GM23338 (cell line): ENCODE measurements around the gene ADAM17. TPM values are rescaled to one million over a fixed set of nuclear protein-coding genes. Genes with fewer than 3 reads are reported as not detected.

Source experiments
- ATAC-seq: fragments of 200-7000 bp; cut with Tn5 transposase; 3 replicates; pipeline ENCODE4 v1.9.1; 2020
- DNase-seq: peaks from one replicate; pipeline ENCODE4 v3.0.0-alpha.2; 2015; ENCODE audit warnings: low spot score
- H2AFZ ChIP-seq: fragments of 200-600 bp; sonication (generic); 2 replicates; pipeline ENCODE4 v1.8.0; 2016; ENCODE audit warnings: antibody characterized with exemption, mild to moderate bottlenecking, moderate library complexity
- H3F3A ChIP-seq: fragments of 200-600 bp; sonication (generic); replicated peaks from 2 replicates; pipeline ENCODE4 v1.8.0; 2017; ENCODE audit warnings: antibody characterized with exemption, mixed run types, low read depth
- H3K27ac ChIP-seq: fragments of 200-600 bp; sonication (generic); 2 replicates; pipeline ENCODE4 v1.6.1; 2016; ENCODE audit warnings: low read depth
- H3K27me3 ChIP-seq: fragments of 200-600 bp; sonication (generic); 2 replicates; pipeline ENCODE4 v1.8.0; 2016; ENCODE audit warnings: mild to moderate bottlenecking, mixed run types, moderate library complexity; ENCODE audit not compliant: insufficient read depth
- H3K36me3 ChIP-seq: fragments of 200-600 bp; sonication (generic); 2 replicates; pipeline ENCODE4 v1.8.0; 2016; ENCODE audit warnings: mild to moderate bottlenecking; ENCODE audit not compliant: insufficient read depth
- H3K4me1 ChIP-seq: fragments of 200-600 bp; sonication (generic); 2 replicates; pipeline ENCODE4 v1.8.0; 2016; ENCODE audit warnings: mild to moderate bottlenecking, moderate library complexity; ENCODE audit not compliant: insufficient read depth
- H3K4me2 ChIP-seq: fragments of 200-600 bp; sonication (generic); 2 replicates; pipeline ENCODE4 v1.7.1; 2017; ENCODE audit warnings: mixed run types
- H3K4me3 ChIP-seq: fragments of 200-600 bp; sonication (generic); 2 replicates; pipeline ENCODE4 v1.6.1; 2016; ENCODE audit warnings: mixed run types
- H3K79me2 ChIP-seq: fragments of 200-600 bp; sonication (generic); replicated peaks from 2 replicates; pipeline ENCODE4 v1.8.0; 2017; ENCODE audit warnings: mild to moderate bottlenecking; ENCODE audit not compliant: insufficient read depth
- H3K9me2 ChIP-seq: fragments of 200-600 bp; sonication (generic); 2 replicates; pipeline ENCODE4 v1.8.0; 2017; ENCODE audit not compliant: insufficient read depth
- H4K20me1 ChIP-seq: fragments of 200-600 bp; sonication (generic); replicated peaks from 2 replicates; pipeline ENCODE4 v1.8.0; 2017; ENCODE audit warnings: mild to moderate bottlenecking; ENCODE audit not compliant: insufficient read depth
- H3K27ac Mint-ChIP-seq: 2 replicates; pipeline ENCODE4 v1.8.0; 2020; ENCODE audit warnings: inconsistent platforms, mild to moderate bottlenecking, moderate library complexity, mixed read lengths
- H3K27me3 Mint-ChIP-seq: 3 replicates; pipeline ENCODE4 v1.8.0; 2022; ENCODE audit warnings: low read depth, mild to moderate bottlenecking, moderate library complexity, mixed read lengths, inconsistent platforms; ENCODE audit not compliant: insufficient read depth, poor library complexity
- H3K36me3 Mint-ChIP-seq: 3 replicates; pipeline ENCODE4 v1.8.0; 2021; ENCODE audit warnings: low read depth, mild to moderate bottlenecking, inconsistent platforms, moderate library complexity, mixed read lengths
- H3K4me1 Mint-ChIP-seq: 3 replicates; pipeline ENCODE4 v1.8.0; 2020; ENCODE audit warnings: mild to moderate bottlenecking, inconsistent platforms, mixed read lengths
- H3K4me3 Mint-ChIP-seq: 3 replicates; pipeline ENCODE4 v1.8.0; 2021; ENCODE audit warnings: moderate library complexity, mild to moderate bottlenecking, inconsistent platforms, mixed read lengths
- H3K9me3 Mint-ChIP-seq: 3 replicates; pipeline ENCODE4 v1.8.0; 2020; ENCODE audit warnings: moderate library complexity, mild to moderate bottlenecking, inconsistent platforms, mixed read lengths
- CREB1 ChIP-seq: fragments of 250-450 bp; sonication (Bioruptor Pico); IDR thresholded peaks from 2 replicates; pipeline ENCODE4 v1.5.0; 2020; ENCODE audit warnings: low read depth, mild to moderate bottlenecking, moderate library complexity
- CTCF ChIP-seq, 2 experiments: fragments of 200-600 bp in 1 of 2; sonication (generic) in 1 of 2; conservative IDR thresholded peaks; 2 replicates each; pipeline versions ENCODE4 v1.5.1 to v1.6.1; 2016 to 2017; ENCODE audit warnings: antibody characterized with exemption in 2 of 2, low read depth in 2 of 2, mild to moderate bottlenecking in 2 of 2, moderate library complexity in 1 of 2
- ETS1 ChIP-seq: IDR thresholded peaks from 2 replicates; pipeline ENCODE4 v1.6.1; 2016; ENCODE audit warnings: antibody characterized with exemption
- EZH2 ChIP-seq: fragments of 200-600 bp; sonication (generic); IDR thresholded peaks from one replicate; pipeline ENCODE4 v1.8.0; 2017; ENCODE audit warnings: antibody characterized with exemption, mild to moderate bottlenecking, low read depth; ENCODE audit not compliant: unreplicated experiment
- EZH2phosphoT487 ChIP-seq: fragments of 200-600 bp; sonication (generic); IDR thresholded peaks from one replicate; pipeline ENCODE4 v1.8.1; 2018; ENCODE audit warnings: antibody characterized with exemption; ENCODE audit not compliant: unreplicated experiment
- JUNB ChIP-seq: IDR thresholded peaks from one replicate; pipeline ENCODE4 v1.6.1; 2016; ENCODE audit warnings: antibody characterized with exemption; ENCODE audit not compliant: unreplicated experiment
- NANOG ChIP-seq: IDR thresholded peaks from 2 replicates; pipeline ENCODE4 v1.6.1; 2016; ENCODE audit warnings: antibody characterized with exemption, borderline replicate concordance
- POLR2AphosphoS5 ChIP-seq: IDR thresholded peaks from 2 replicates; pipeline ENCODE4 v1.6.1; 2016; ENCODE audit warnings: antibody characterized with exemption, low read depth
- REST ChIP-seq: IDR thresholded peaks from one replicate; pipeline ENCODE4 v1.6.1; 2018; ENCODE audit warnings: antibody characterized with exemption; ENCODE audit not compliant: unreplicated experiment
- STAT1 ChIP-seq: IDR thresholded peaks from one replicate; pipeline ENCODE4 v1.6.1; 2016; ENCODE audit warnings: antibody characterized with exemption; ENCODE audit not compliant: unreplicated experiment
- ZNF114 ChIP-seq: fragments of 250-450 bp; sonication (Bioruptor Pico); IDR thresholded peaks from 2 replicates; pipeline ENCODE4 v1.5.0; 2020; ENCODE audit warnings: mild to moderate bottlenecking, moderate library complexity
- ZNF331 ChIP-seq: fragments of 250-450 bp; sonication (Bioruptor Pico); IDR thresholded peaks from 2 replicates; pipeline ENCODE4 v1.5.0; 2020; ENCODE audit warnings: low read depth, mild to moderate bottlenecking, moderate library complexity
- ZNF462 ChIP-seq: fragments of 250-450 bp; sonication (Bioruptor Pico); IDR thresholded peaks from 2 replicates; pipeline ENCODE4 v1.5.0; 2020; ENCODE audit warnings: mild to moderate bottlenecking, moderate library complexity
- polyA plus RNA-seq: library from polyadenylated mRNA; unstranded; fragments of >200 nt; fragmentation: Nextera tagmentation; extraction: Ambion mirVana; gene quantifications from 2 replicates; pipeline ENCODE4 v1.2.1, GENCODE V29; 2016
- total RNA-seq: library from RNA; depleted of rRNA; stranded (reverse); fragments of >200 nt; shearing (Covaris generic); gene quantifications from 2 replicates; pipeline ENCODE4 v1.2.3, GENCODE V29; 2014

The ADAM17 gene
- total and polyA plus RNA-seq, 2 experiments from 2014 or later: 8.3 to 23.5 TPM

- TF ChIP-seq CREB1 (CRISPR knock-in tag) (no peak), EZH2 (no peak)
Measured at GRCh38 chr2:9483107-9483506, 72.5 kb downstream of the ADAM17 start (continued).

- H3K4me3 Mint-ChIP-seq: no peak overlapping the region
- H3K4me3 ChIP-seq: no peak overlapping the region
- H3F3A ChIP-seq: 0 out of 2 replicates have a peak, but pooled peaks cover 5% of the 10 kb centered on the region
- no peaks in the 10 kb centered on the region; the same call in none of the 2 replicates for H4K20me1 ChIP-seq
- H3K36me3 ChIP-seq: no peaks in the 10 kb centered on the region; the same call in 1 of the 2 replicates
- no peak overlapping the region for H2AFZ ChIP-seq
- H3K36me3 Mint-ChIP-seq: peaks cover 17% of the 10 kb centered on the region
- no peak overlapping the region for H3K27ac Mint-ChIP-seq
- no peak overlapping the region for H3K27ac ChIP-seq
- peaks cover 10% of the 10 kb centered on the region for H3K4me1 ChIP-seq
- TF ChIP-seq NANOG (no peak), CTCF (conservative IDR thresholded peaks at IDR 0.05; ENCODE audit: low read depth in 2 of 2) (no peak), ZNF331 (CRISPR knock-in tag) (no peak), REST (no peak), ETS1 (no peak), EZH2 (no peak), ZNF114 (CRISPR knock-in tag) (no peak), POLR2AphosphoS5 (no peak), STAT1 (no peak), ZNF462 (no peak), CREB1 (CRISPR knock-in tag) (no peak), EZH2phosphoT487 (no peak), JUNB (no peak)
- DNase-seq: no peak
- H3K27me3 Mint-ChIP-seq: peaks cover 16% of the 10 kb centered on the region
- H3K27me3 ChIP-seq: peaks cover 8% of the 10 kb centered on the region
- 0 out of 2 replicates have a peak, but pooled peaks cover 3% of the 10 kb centered on the region for H3K9me2 ChIP-seq
- no peaks in the 10 kb centered on the region for H3K9me3 Mint-ChIP-seq
- no peaks in the 10 kb centered on the region; the same call in 1 of the 2 replicates for H3K79me2 ChIP-seq
- H3K4me2 ChIP-seq: no peak overlapping the region
- peaks cover 28% of the 10 kb centered on the region for H3K4me1 Mint-ChIP-seq
- no peak for ATAC-seq
Measured at GRCh38 chr2:9480157-9480556, 75.5 kb downstream of the ADAM17 start.
